IMR-90 (cell line): ENCODE results near the gene NSL1. TPM values are rescaled to one million over a fixed set of nuclear protein-coding genes. Genes with fewer than 3 reads are reported as not detected.

Experiments used
- ATAC-seq: fragments of 200-7000 bp; cut with Tn5 transposase; 2 replicates; pipeline ENCODE4 v1.9.1; 2020; ENCODE audit warnings: low read depth, mild to moderate bottlenecking, moderate library complexity
- BruUV-seq: library from RNA; stranded (reverse); fragments of 400-500 nt; replicated peaks from 2 replicates; lab custom pipeline; 2021; lab: Mats Ljungman, UMichigan
- CTCF ChIA-PET: fragments of 300-600 bp; formaldehyde crosslinking; extraction: SDS; loops from one replicate; lab custom pipeline; 2021; ENCODE audit warnings: antibody characterized with exemption; lab: Yijun Ruan, JAX
- POLR2A ChIA-PET: fragments of 300-600 bp; sonication (Branson Sonifier 250); formaldehyde crosslinking; loops from one replicate; lab custom pipeline; 2022; ENCODE audit warnings: antibody characterized with exemption; ENCODE audit not compliant: unreplicated experiment; lab: Charles Lee
- DNase-seq: peaks from one replicate; pipeline ENCODE4 v3.0.0; 2013
- H2AFZ ChIP-seq: replicated peaks from 2 replicates; pipeline ENCODE3; 2013; ENCODE audit warnings: low read length, mild to moderate bottlenecking; ENCODE audit not compliant: poor library complexity
- H2AK5ac ChIP-seq: 2 replicates; pipeline ENCODE4 v1.6.1; 2013; ENCODE audit warnings: low read depth, low read length, inconsistent platforms
- H2AK9ac ChIP-seq: replicated peaks from 2 replicates; pipeline ENCODE3; 2013; ENCODE audit warnings: mild to moderate bottlenecking, low read depth, low read length, moderate library complexity; ENCODE audit not compliant: poor library complexity
- H2BK120ac ChIP-seq: 2 replicates; pipeline ENCODE4 v1.6.1; 2013; ENCODE audit warnings: low read depth, low read length, inconsistent platforms
- H2BK15ac ChIP-seq: 3 replicates; pipeline ENCODE4 v1.6.1; 2013; ENCODE audit warnings: low read depth, low read length, inconsistent platforms
- H2BK20ac ChIP-seq: 2 replicates; pipeline ENCODE4 v1.6.1; 2013; ENCODE audit warnings: low read depth, mild to moderate bottlenecking, inconsistent platforms, low read length, moderate library complexity
- H2BK5ac ChIP-seq: 2 replicates; pipeline ENCODE4 v1.6.1; 2013; ENCODE audit warnings: mild to moderate bottlenecking, low read depth, low read length, inconsistent platforms; ENCODE audit not compliant: poor library complexity, severe bottlenecking
- H3K14ac ChIP-seq: replicated peaks from 2 replicates; pipeline ENCODE4 v1.6.1; 2013; ENCODE audit warnings: low read depth, low read length, inconsistent platforms
- H3K18ac ChIP-seq: 2 replicates; pipeline ENCODE4 v1.6.1; 2013; ENCODE audit warnings: low read depth, low read length, control low read depth
- H3K23ac ChIP-seq: 2 replicates; pipeline ENCODE4 v1.6.1; 2013; ENCODE audit warnings: low read depth, low read length, inconsistent platforms
- H3K27ac ChIP-seq: 2 replicates; pipeline ENCODE4 v1.5.1; 2013; ENCODE audit warnings: mild to moderate bottlenecking, control low read depth, low read length; ENCODE audit not compliant: insufficient read depth
- H3K27me3 ChIP-seq: 2 replicates; pipeline ENCODE4 v1.6.1; 2013; ENCODE audit warnings: low read length; ENCODE audit not compliant: control insufficient read depth, insufficient read depth
- H3K36me3 ChIP-seq: 2 replicates; pipeline ENCODE4 v1.6.1; 2013; ENCODE audit warnings: low read length, mixed read lengths; ENCODE audit not compliant: control insufficient read depth, insufficient read depth
- H3K4ac ChIP-seq: 2 replicates; pipeline ENCODE4 v1.6.1; 2013; ENCODE audit warnings: low read depth, low read length, inconsistent platforms
- H3K4me1 ChIP-seq: 2 replicates; pipeline ENCODE4 v1.6.1; 2013; ENCODE audit warnings: low read length, mixed read lengths; ENCODE audit not compliant: control insufficient read depth, insufficient read depth
- H3K4me2 ChIP-seq: 2 replicates; pipeline ENCODE4 v1.6.1; 2013; ENCODE audit warnings: low read depth, mild to moderate bottlenecking, control low read depth, low read length, moderate library complexity
- H3K4me3 ChIP-seq: 2 replicates; pipeline ENCODE4 v1.5.1; 2013; ENCODE audit warnings: low read depth, mild to moderate bottlenecking, control low read depth, low read length, moderate library complexity; ENCODE audit not compliant: insufficient read depth
- H3K56ac ChIP-seq: 2 replicates; pipeline ENCODE4 v1.6.1; 2013; ENCODE audit warnings: low read length, inconsistent platforms; ENCODE audit not compliant: insufficient read depth; ENCODE audit errors: extremely low read depth
- H3K79me1 ChIP-seq, 2 experiments: 2 replicates each; pipeline ENCODE4 v1.6.1; 2013; ENCODE audit warnings: low read length in 2 of 2, inconsistent platforms in 1 of 2, low read depth in 1 of 2
- H3K9ac ChIP-seq: 2 replicates; pipeline ENCODE4 v1.6.1; 2013; ENCODE audit warnings: low read depth, low read length, control low read depth
- H3K9me1 ChIP-seq: 2 replicates; pipeline ENCODE4 v1.6.1; 2013; ENCODE audit warnings: low read length, inconsistent platforms; ENCODE audit not compliant: insufficient read depth
- H3K9me3 ChIP-seq: 2 replicates; pipeline ENCODE4 v1.6.1; 2013; ENCODE audit warnings: low read length; ENCODE audit not compliant: control insufficient read depth, insufficient read depth
- H4K20me1 ChIP-seq: 2 replicates; pipeline ENCODE4 v1.6.1; 2013; ENCODE audit warnings: low read length, inconsistent platforms; ENCODE audit not compliant: insufficient read depth
- H4K5ac ChIP-seq: 2 replicates; pipeline ENCODE4 v1.6.1; 2013; ENCODE audit warnings: mild to moderate bottlenecking, low read depth, low read length, control low read depth
- H4K8ac ChIP-seq, 2 experiments: 2 replicates each; pipeline ENCODE4 v1.6.1; 2013; ENCODE audit warnings: low read depth in 2 of 2, low read length in 2 of 2, control low read depth in 1 of 2, inconsistent platforms in 1 of 2
- H4K91ac ChIP-seq: 2 replicates; pipeline ENCODE4 v1.6.1; 2013; ENCODE audit warnings: low read depth, low read length, inconsistent platforms; ENCODE audit not compliant: insufficient read depth
- CEBPB ChIP-seq: IDR thresholded peaks from 2 replicates; pipeline ENCODE4 v1.6.1; 2012; ENCODE audit warnings: low read depth, low read length, improper control_type of control experiment
- CTCF ChIP-seq: conservative IDR thresholded peaks from 2 replicates; pipeline ENCODE4 v1.5.1; 2012; ENCODE audit warnings: mild to moderate bottlenecking, low read depth, low read length, improper control_type of control experiment
- ELK1 ChIP-seq: fragments of 150-350 bp; IDR thresholded peaks from 2 replicates; pipeline ENCODE4 v1.6.1; 2016; ENCODE audit warnings: low read depth, mild to moderate bottlenecking, low read length, moderate library complexity, borderline replicate concordance
- MAFK ChIP-seq: IDR thresholded peaks from 2 replicates; pipeline ENCODE4 v1.6.1; 2012; ENCODE audit warnings: low read depth, low read length, improper control_type of control experiment
- MAZ ChIP-seq: IDR thresholded peaks from 2 replicates; pipeline ENCODE4 v1.6.1; 2012; ENCODE audit warnings: low read depth, mild to moderate bottlenecking, low read length, improper control_type of control experiment, moderate library complexity, borderline replicate concordance
- MXI1 ChIP-seq: IDR thresholded peaks from 2 replicates; pipeline ENCODE4 v1.6.1; 2012; ENCODE audit warnings: low read depth, mild to moderate bottlenecking, low read length, moderate library complexity, borderline replicate concordance
- NFE2L2 ChIP-seq: fragments of 150-350 bp; IDR thresholded peaks from 2 replicates; pipeline ENCODE4 v1.6.1; 2016; ENCODE audit warnings: low read depth, mild to moderate bottlenecking, low read length
- POLR2A ChIP-seq: IDR thresholded peaks from 2 replicates; pipeline ENCODE4 v1.6.1; 2012; ENCODE audit warnings: mild to moderate bottlenecking, low read depth, low read length
- RAD21 ChIP-seq: IDR thresholded peaks from 2 replicates; pipeline ENCODE4 v1.6.1; 2012; ENCODE audit warnings: low read length, improper control_type of control experiment
- RCOR1 ChIP-seq: IDR thresholded peaks from 2 replicates; pipeline ENCODE4 v1.6.1; 2012; ENCODE audit warnings: mild to moderate bottlenecking, low read length, improper control_type of control experiment; ENCODE audit not compliant: insufficient replicate concordance
- RFX5 ChIP-seq: IDR thresholded peaks from 2 replicates; pipeline ENCODE4 v1.8.0; 2012; ENCODE audit warnings: low read depth, mild to moderate bottlenecking, low read length, moderate library complexity
- SMC3 ChIP-seq: fragments of 150-350 bp; IDR thresholded peaks from 2 replicates; pipeline ENCODE4 v1.6.1; 2016; ENCODE audit warnings: low read depth, mild to moderate bottlenecking, antibody characterized with exemption, low read length, moderate library complexity
- dilution Hi-C: fragments of 300-500 bp; cut with HindIII; formaldehyde crosslinking; loops from one replicate; pipeline ENCODE4 v1.14.3; 2018; ENCODE audit warnings: low sequenced_read_pairs; ENCODE audit not compliant: unreplicated experiment
- in situ Hi-C: fragments of 300-500 bp; cut with MboI; formaldehyde crosslinking; loops from 3 replicates; pipeline ENCODE4 v1.14.3; 2019; ENCODE audit warnings: low sequenced_read_pairs, inconsistent platforms, mixed read lengths
- intact Hi-C: fragments of 100-400 bp; cut with micrococcal nuclease; formaldehyde crosslinking; loops from 2 replicates; pipeline ENCODE4 v1.10.0; 2022
- polyA plus RNA-seq, 3 experiments: library from polyadenylated mRNA; depleted of rRNA; stranded (reverse); fragments of >200 nt; gene quantifications; 2 replicates each; pipeline ENCODE4 v1.2.3, GENCODE V29; 2012; ENCODE audit warnings: low replicate concordance in 1 of 3
- total RNA-seq: library from RNA; depleted of rRNA; stranded (reverse); fragments of >200 nt; gene quantifications from 2 replicates; pipeline ENCODE4 v1.2.3, GENCODE V29; 2012

NSL1 gene
- total and polyA plus RNA-seq, 2 of the 4 experiments (the other 2 are of a cell fraction): 19.1 to 42.5 TPM

- no peak for TF ChIP-seq RCOR1
- no peak for TF ChIP-seq NFE2L2
- no peak for TF ChIP-seq MAFK
- TF ChIP-seq CTCF: no peak
- TF ChIP-seq CEBPB: no peak
- no peak for TF ChIP-seq ELK1
- TF ChIP-seq SMC3: no peak
- TF ChIP-seq POLR2A: no peak
- TF ChIP-seq RFX5: no peak
- TF ChIP-seq RAD21: no peak
- no peak for TF ChIP-seq MXI1
- no peak for TF ChIP-seq MAZ
- Histone ChIP-seq H2AK5ac (no peak overlapping the region), H2BK20ac (no peak overlapping the region), H2AK9ac (no peak overlapping the region), H3K79me1 (peaks cover 2 to 12% of the 10 kb centered on the region in 2 experiments; a peak in 2 of 4 replicates), H2AFZ (no peak overlapping the region), H4K91ac (no peak overlapping the region), H3K18ac (no peak overlapping the region), H3K9me1 (no peaks in the 10 kb centered on the region), H3K27ac (no peak overlapping the region), H4K8ac (no peak overlapping the region), H3K36me3 (no peaks in the 10 kb centered on the region), H3K56ac (no peak overlapping the region), H3K23ac (no peak overlapping the region), H3K4ac (no peak overlapping the region), H3K27me3 (no peaks in the 10 kb centered on the region), H4K5ac (no peak overlapping the region), H3K9me3 (peaks cover 7% of the 10 kb centered on the region; the same call in 1 of the 2 replicates), H3K9ac (no peak overlapping the region), H4K20me1 (no peaks in the 10 kb centered on the region), H3K4me1 (peaks cover 3% of the 10 kb centered on the region; the same call in 1 of the 2 replicates), H3K14ac (no peak overlapping the region), H3K4me2 (no peak overlapping the region), H3K4me3 (no peak overlapping the region), H2BK5ac (no peak overlapping the region), H2BK15ac (no peak overlapping the region), H2BK120ac (no peak overlapping the region)
- no peak for ATAC-seq
- no TSS peak for BruUV-seq
- dilution Hi-C loops: no loop called here
- ChIA-PET POLR2A (no interaction called here), CTCF (no interaction called here)
- in situ Hi-C loops: no loop called here
- intact Hi-C loops: no loop called here
- DNase-seq: no peak
Observed at GRCh38 chr1:212771341-212771740, 20.2 kb downstream of the NSL1 start.
